ENCODE measurements around the gene PSMC1. TPM values are rescaled to one million over a fixed set of nuclear protein-coding genes. Genes with fewer than 3 reads are reported as not detected.

PSMC1 gene
- total RNA-seq, 4 donors from 2014 or later = 38.2 to 142 (median 53.8) TPM

GRCh38 chr14:90291699-90292098 lies 35.3 kb downstream of the PSMC1 start:
- TF ChIP-seq CTCF (IDR thresholded peaks at IDR 0.05) (no peak), POLR2A (IDR thresholded peaks at IDR 0.05) (no peak)
- Histone ChIP-seq H3K36me3 (no peaks in the 10 kb centered on the region), H3K27ac (no peak overlapping the region), H3K4me1 (peaks cover 0 to 3% of the 10 kb centered on the region in 2 donors), H3K27me3 (no peaks in the 10 kb centered on the region), H3K9me3 (no peaks in the 10 kb centered on the region), H3K4me3 (no peak overlapping the region)
- DNase-seq = no peak
- intact Hi-C loops (cut with DNase I; ENCODE audit: low total_unique reads) = no loop called here

DNA sequence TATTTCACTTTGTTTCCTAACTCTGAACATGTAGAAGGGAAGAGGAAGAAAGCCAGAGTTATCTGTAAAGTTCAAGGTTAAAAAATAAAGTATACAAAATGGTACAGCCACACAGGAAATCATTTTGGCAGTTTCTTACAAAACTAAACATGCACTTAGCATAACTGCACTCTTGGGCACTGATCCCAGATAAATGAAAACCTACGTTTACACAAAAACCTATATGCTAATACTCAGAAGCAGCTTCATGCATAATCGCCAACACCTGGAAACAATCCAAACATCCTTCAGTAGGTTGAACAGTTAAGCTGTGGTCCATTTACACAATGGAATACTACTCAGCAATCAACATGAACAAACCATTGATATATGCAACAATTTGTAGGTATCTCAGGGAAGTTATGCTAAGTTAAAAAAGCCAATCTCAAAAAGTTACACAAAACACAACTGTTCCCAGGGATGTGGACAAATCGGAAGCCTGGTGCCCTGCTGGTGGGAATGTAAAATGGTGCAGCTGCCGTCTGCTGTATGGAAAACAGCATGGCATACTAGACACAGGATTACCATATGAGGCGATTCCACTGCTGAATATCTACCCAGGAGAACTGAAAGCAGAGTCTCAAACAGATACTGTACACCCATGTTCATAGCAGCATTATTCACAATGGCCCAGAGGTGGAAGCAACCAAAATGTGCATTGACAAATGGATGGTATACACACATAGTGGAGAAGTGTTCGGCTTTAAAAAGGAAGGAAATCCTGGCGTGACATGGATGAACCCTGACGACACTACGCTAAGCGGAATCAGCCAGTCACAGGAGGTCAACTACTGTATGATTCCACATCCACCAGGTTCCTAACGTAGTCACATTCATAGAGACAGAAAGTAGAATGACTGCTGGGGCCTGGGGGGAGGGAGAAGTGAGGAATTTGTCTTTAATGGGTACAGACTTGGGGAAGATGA lies 37.7 kb downstream of the PSMC1 start:
- intact Hi-C loops (cut with DNase I; ENCODE audit: low total_unique reads) = no loop called here
- H3K36me3 ChIP-seq = no peaks in the 10 kb centered on the region
- peaks cover 0 to 3% of the 10 kb centered on the region in 2 donors for H3K4me1 ChIP-seq
- H3K27ac ChIP-seq = no peak overlapping the region
- H3K9me3 ChIP-seq = no peaks in the 10 kb centered on the region
- DNase-seq = no peak
- no peaks in the 10 kb centered on the region for H3K27me3 ChIP-seq
- TF ChIP-seq CTCF (IDR thresholded peaks at IDR 0.05) = no peak
- TF ChIP-seq POLR2A (IDR thresholded peaks at IDR 0.05) = no peak
- H3K4me3 ChIP-seq = no peak overlapping the region

DNA sequence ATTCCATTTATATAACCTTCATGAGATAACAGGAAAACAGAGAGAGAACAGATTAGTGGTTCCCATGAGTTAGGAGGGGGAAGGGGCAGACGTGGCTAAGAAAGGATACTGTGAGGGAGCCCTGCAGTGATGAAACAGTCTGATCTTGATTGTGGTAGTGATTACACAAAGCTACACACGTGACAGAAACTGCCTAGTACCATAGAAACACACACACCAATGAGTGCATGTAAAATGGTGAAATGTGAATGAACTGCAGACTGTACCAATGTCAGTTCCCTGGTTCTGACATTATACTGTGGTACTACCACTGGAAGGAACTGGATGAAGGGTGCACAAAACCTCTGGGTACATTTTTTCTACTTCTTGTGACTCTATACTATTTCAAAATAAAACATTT lies 38.5 kb downstream of the PSMC1 start:
- Histone ChIP-seq H3K27ac (no peak overlapping the region), H3K4me1 (peaks cover 0 to 3% of the 10 kb centered on the region in 2 donors), H3K27me3 (no peaks in the 10 kb centered on the region), H3K4me3 (no peak overlapping the region), H3K36me3 (no peaks in the 10 kb centered on the region), H3K9me3 (no peaks in the 10 kb centered on the region)
- DNase-seq = no peak
- intact Hi-C loops (cut with DNase I; ENCODE audit: low total_unique reads) = no loop called here
- TF ChIP-seq POLR2A (IDR thresholded peaks at IDR 0.05) = no peak

- intact Hi-C loops (cut with DNase I; ENCODE audit: low total_unique reads) = no loop called here
- Histone ChIP-seq H3K36me3 (no peaks in the 10 kb centered on the region), H3K4me1 (peaks cover 0 to 3% of the 10 kb centered on the region in 2 donors), H3K27me3 (no peaks in the 10 kb centered on the region), H3K27ac (peak overlapping the region in 1 of 2 donors; percentile 28), H3K9me3 (no peaks in the 10 kb centered on the region), H3K4me3 (no peak overlapping the region)
- DNase-seq = no peak
- no peak for TF ChIP-seq POLR2A (IDR thresholded peaks at IDR 0.05)
- TF ChIP-seq CTCF (IDR thresholded peaks at IDR 0.05) = no peak
These were observed 39.6 kb downstream of the PSMC1 start for GRCh38 chr14:90295870-90296516.

GRCh38 chr14:90296641-90297040 lies 40.3 kb downstream of the PSMC1 start:
- Histone ChIP-seq H3K4me3 (no peak overlapping the region), H3K9me3 (no peaks in the 10 kb centered on the region), H3K4me1 (peaks cover 0 to 3% of the 10 kb centered on the region in 2 donors), H3K27ac (peak overlapping the region in 1 of 2 donors; percentile 28), H3K27me3 (no peaks in the 10 kb centered on the region), H3K36me3 (no peaks in the 10 kb centered on the region)
- intact Hi-C loops (cut with DNase I; ENCODE audit: low total_unique reads) = no loop called here
- TF ChIP-seq POLR2A (IDR thresholded peaks at IDR 0.05) = no peak
- TF ChIP-seq CTCF (IDR thresholded peaks at IDR 0.05) = no peak
- DNase-seq = no peak
